Right ventricle myocardium inferior (tissue), 1 donor: ENCODE results near the gene PDE4DIP. TPM values are rescaled to one million over a fixed set of nuclear protein-coding genes. Genes with fewer than 3 reads are reported as not detected.
"Not testable (repeated sequence)": the region's sequence is repeated elsewhere in the genome, so short reads cannot be mapped to it uniquely, and the experiment has no call there.

Source experiments
- ATAC-seq: fragments of 200-7000 bp; cut with Tn5 transposase; one replicate; pipeline ENCODE4 v1.9.1; 2020; ENCODE audit warnings: mild to moderate bottlenecking, moderate library complexity
- DNase-seq: peaks from one replicate; pipeline ENCODE4 v3.0.0; 2021; ENCODE audit errors: missing footprints
- intact Hi-C: fragments of 100-400 bp; cut with DNase I; formaldehyde crosslinking; loops from one replicate; pipeline ENCODE4 v1.11.0; 2022
- total RNA-seq: library from RNA; stranded (reverse); fragmentation: NEBNext Ultra II Directional; extraction: Animal tissue kit (Norgen Biotek cat#: 25700); gene quantifications from one replicate; pipeline ENCODE4 v1.2.1, GENCODE V29; 2021
- donor health status: DM: no; HTN: yes; CAD: no; lungs with severe emphysema.

PDE4DIP gene
- total RNA-seq, 1 donor from 2014 or later = 1,846 TPM

DNA sequence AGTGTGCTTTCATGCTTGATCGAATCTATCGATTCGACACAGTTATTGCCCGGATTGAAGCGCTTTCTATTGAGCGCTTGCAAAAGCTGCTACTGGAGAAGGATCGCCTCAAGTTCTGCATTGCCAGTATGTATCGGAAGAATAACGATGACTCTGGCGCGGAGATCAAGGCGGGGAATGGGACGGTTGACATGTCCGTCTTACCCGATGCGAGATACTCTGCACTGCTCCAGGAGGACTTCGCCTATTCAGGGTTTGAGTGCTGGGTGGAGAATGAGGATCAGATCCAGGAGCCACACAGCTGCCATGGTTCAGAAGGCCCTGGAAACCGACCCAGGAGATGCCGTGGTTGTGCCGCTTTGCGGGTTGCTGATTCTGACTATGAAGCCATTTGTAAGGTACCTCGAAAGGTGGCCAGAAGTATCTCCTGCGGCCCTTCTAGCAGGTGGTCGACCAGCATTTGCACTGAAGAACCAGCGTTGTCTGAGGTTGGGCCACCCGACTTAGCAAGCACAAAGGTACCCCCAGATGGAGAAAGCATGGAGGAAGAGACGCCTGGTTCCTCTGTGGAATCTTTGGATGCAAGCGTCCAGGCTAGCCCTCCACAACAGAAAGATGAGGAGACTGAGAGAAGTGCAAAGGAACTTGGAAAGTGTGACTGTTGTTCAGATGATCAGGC lies 108.8 kb downstream of the PDE4DIP start:
- intact Hi-C loops, DNase-seq, ATAC-seq: not testable (repeated sequence)

DNA sequence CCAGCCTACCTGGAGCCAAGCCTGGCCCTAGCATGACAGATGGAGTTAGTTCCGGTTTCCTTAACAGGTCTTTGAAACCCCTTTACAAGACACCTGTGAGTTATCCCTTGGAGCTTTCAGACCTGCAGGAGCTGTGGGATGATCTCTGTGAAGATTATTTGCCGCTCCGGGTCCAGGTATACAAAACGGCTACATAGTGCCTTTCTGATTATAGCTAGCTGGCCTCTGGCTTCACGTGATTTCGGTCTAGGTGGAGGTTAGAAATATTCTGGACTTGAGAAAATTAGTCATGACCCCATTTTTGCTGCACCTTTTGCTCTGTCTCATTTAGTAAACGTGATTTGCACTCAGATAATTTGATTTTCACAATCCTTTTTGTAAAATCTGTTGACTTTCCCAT lies 109.5 kb downstream of the PDE4DIP start:
- ATAC-seq, DNase-seq, intact Hi-C loops: not testable (repeated sequence)

DNA sequence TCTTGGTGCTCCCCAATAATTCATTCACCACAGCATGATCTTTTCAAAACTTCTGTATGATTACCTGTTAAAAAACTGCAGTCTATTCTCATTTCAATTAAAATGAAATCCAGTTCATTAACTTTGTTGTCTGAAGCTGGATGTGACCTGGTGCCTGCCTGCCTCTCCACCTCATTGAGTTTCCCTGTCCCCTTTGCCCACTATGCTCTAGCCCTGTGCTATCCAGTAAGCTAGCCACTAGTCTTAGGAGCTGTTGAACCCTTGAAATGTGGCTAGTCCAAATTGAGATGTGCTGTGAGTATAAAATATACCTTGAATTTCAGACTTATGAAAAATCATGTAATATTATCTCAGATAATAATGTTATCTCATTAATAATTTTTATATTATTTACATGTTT lies 114.1 kb downstream of the PDE4DIP start:
- DNase-seq, intact Hi-C loops, ATAC-seq: not testable (repeated sequence)

DNA sequence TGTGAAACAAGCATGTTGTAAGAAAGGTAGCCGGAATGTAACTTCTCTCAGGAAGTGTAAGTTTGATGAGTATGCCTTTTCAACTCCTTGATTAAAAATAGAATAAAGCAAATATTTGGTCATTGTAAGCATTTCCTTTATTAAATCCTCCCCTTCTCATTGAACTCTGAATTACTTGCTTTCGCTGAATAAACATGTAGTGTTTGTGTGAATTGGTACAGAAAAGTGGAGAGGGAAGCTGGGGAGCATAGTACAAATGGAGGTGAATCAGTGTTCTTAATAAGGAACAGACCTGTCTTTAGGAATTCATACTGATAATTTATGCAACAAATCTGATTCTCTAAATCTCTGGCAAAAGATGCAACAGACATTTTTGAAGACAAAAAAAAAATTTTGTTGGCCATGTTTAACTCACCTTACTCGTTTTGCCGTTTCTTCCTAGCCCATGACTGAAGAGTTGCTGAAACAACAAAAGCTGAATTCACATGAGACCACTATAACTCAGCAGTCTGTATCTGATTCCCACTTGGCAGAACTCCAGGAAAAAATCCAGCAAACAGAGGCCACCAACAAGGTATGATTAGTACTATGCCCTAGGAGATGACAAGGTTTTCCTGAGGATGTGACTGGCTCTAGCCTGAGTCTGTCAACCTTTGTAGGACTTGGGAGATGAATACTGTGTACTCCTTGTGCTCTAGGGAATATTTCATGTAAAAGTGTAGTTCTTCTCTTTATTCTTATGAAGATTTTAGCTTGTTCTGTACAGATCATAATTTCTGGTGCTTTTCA lies 116.2 kb downstream of the PDE4DIP start:
- ATAC-seq, DNase-seq, intact Hi-C loops: not testable (repeated sequence)

DNA sequence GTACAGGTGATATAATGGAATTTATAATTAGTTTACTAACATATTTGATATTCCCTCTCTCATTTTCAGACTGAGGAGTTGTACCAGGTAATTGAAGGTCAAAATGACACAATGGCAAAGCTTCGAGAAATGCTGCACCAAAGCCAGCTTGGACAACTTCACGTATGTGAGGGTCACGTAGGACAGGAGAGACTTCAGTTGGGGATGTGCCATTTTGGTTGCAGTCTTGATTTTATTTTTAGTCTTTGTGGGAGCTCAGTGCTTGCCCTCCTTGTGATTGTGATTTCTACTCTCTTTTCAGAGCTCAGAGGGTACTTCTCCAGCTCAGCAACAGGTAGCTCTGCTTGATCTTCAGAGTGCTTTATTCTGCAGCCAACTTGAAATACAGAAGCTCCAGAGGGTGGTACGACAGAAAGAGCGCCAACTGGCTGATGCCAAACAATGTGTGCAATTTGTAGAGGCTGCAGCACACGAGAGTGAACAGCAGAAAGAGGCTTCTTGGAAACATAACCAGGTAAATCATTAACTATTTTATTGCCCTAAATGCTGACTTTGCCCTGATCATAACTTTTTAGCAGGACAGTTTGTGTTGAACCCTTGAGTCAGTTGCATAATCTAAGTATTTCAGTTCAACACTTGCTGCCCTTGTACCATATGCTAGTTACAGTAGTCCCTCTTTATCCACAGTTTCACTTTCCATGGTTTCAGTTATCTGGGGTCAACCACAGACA lies 118.1 kb downstream of the PDE4DIP start:
- ATAC-seq, DNase-seq, intact Hi-C loops: not testable (repeated sequence)

DNA sequence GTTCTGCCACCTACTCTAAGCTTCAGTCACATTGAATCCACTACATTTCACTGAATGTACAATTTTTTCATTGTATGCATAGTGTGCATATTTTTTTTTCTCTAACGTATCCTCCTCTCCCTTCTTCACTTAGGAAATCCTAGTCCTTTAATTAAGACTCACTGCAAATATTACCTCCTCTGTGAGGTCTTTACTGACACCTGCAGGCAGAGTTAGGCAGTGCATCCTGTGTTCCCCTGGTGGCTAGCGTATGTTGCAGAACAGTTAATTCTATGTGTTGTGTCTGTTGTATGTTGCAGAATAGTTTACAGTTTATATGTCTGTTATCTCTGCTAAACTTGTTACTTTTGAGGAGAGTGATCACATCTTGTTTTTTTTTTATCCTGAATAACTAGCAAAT lies 121.9 kb downstream of the PDE4DIP start:
- DNase-seq, intact Hi-C loops: not testable (repeated sequence)
- peak; percentile 75 for ATAC-seq

DNA sequence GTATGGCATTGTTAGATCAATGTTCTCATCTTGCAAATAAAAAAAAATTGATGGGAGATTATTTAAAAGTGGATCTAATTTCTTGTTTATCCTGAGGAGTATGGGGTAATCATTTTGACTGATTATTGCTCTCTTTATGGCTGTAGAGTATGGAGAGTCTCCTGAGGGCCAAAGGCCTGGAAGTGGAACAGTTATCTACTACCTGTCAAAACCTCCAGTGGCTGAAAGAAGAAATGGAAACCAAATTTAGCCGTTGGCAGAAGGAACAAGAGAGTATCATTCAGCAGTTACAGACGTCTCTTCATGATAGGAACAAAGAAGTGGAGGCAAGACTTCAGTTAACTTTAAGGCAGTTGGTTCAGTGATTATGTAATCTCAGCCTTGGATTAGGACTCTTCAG lies 123.4 kb downstream of the PDE4DIP start:
- intact Hi-C loops, DNase-seq: not testable (repeated sequence)
- peak; percentile 46 for ATAC-seq

DNA sequence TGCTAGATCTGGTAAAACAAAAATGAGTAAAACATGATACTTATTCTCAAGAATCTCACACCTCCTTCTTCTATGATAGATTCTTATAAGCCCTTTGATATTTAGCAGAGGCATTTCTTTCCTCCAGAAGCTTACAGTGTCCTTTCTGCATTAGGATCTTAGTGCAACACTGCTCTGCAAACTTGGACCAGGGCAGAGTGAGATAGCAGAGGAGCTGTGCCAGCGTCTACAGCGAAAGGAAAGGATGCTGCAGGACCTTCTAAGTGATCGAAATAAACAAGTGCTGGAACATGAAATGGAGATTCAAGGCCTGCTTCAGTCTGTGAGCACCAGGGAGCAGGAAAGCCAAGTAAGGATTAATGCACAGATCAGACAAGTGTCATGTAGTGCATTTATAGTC lies 124.5 kb downstream of the PDE4DIP start:
- ATAC-seq, intact Hi-C loops, DNase-seq: not testable (repeated sequence)

DNA sequence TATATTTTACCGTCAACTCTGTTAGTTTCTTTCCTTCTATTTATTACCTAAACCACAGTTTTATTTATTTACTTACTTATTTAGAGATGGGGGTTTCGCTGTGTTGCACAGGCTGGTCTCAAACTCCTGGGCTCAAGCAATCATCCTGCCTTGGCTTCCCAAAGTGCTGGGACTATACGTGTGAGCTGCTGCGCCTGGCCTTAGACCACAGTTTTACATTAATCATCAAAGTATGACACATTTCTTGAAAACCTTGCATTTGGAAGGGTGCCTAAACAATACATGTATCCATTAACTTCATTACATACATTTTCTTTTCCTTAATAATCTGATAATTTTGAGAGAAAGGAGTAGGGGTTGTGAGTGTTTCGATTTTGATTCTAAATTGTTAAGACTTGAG lies 124.9 kb downstream of the PDE4DIP start:
- intact Hi-C loops, ATAC-seq, DNase-seq: not testable (repeated sequence)

DNA sequence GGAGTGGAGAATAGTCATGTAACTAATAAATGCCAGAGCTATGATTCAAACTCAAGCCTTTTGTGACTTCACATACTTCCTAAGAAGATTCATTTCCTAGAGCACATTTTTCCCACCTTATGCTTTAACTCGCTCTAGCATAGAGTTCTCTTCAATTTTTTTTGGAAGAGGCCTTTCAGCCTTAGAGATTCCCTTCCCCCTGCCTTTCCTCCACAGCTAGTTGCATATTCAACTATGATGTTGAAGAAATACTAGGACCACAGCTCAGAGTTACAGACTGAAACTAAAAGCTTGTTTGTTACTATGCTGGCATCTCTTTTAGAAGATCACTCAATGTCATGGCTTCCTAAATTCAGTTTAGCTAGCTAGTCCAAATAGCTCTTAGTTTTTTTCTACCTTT lies 131.2 kb downstream of the PDE4DIP start:
- intact Hi-C loops, DNase-seq, ATAC-seq: not testable (repeated sequence)

DNA sequence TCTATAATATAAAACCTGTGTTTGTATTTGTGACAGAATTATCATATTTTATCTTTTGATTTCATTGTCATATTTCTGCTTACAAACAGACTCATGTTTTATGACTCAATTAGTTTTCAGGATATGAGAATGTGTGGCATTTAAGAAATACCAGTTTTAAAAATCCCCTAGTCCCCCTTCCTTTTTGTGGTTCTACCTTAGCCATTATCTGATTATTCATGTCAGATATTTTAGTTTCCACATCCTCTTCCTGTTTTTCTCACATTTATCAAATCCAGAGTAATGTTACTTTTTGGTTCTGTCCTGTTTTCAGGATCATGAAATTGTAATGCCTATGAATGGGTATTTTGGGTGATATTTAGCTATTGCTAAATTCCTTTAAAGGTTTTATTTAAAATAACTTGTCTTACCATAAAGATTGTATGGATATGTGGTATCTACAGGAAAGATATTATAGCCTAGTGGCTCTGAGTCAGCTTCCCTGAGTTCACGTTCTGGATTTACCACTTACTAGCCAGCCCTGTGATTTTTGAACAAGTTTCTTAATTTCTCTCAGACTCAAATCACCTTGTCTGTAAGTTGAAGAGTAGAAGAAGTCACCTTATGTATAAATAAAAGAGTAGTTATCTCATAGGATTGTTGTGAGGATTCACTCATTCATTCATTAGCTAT lies 131.8 kb downstream of the PDE4DIP start:
- DNase-seq, intact Hi-C loops, ATAC-seq: not testable (repeated sequence)

DNA sequence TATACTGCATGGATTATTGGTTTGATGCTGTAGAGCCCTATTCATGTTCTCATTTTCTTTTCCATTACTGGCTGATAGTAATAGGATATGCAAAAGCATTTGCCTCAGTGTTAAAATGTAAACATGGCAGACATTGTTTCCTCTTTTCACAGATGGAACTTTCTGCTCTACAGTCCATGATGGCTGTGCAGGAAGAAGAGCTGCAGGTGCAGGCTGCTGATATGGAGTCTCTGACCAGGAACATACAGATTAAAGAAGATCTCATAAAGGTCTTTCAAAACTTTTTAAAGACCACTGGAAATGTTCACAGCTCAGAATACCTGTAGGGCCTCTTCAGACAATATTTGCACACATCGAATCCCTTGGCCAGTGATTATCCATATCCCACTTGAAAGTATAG lies 133.6 kb downstream of the PDE4DIP start:
- intact Hi-C loops, DNase-seq, ATAC-seq: not testable (repeated sequence)

DNA sequence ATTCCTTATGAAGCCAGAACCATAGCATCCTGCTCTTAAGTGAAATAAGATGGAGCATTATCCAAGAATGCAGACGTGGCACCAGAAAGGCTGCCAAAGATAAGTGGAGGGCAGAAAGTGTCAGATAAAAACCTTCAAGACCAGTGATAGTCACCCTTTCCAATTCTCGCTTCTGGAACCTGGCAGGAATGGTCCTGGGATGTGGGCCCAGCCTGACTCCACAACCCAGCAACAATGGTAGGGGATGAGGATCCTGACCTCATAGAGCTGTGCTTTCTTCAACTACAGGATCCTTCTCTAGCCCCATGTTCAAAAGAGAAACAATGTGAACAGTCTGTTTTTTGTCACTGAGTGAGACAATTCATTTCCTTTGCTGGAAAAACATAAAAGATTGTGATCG lies 145.2 kb downstream of the PDE4DIP start:
- peak; percentile 58 for ATAC-seq
- intact Hi-C loops, DNase-seq: not testable (repeated sequence)

DNA sequence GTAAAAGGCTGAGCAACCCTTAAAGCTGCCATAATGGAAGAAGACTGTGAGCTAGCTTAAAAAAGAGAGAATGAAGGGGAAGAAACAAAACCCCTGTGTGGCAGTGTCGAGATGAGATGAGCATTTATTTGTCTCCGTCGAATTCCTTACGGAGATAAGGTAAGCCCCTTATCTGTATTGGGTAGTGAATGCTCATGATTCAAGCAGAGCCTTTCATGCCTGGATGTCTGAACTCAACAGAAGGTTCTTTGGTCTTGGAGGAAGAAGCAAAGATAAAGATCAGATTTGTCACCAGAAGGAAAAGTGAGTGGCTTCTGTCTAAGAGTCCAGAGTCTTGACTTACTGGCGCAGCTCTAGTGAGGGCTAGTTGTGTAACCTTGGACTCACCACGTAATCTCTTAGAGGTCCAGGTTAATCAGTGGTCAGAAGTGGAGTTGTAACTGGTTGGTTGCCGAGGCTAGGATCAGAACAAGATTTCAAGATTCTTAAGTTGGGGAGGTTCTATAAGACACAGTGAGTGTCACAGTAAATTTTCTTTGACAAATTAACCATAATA lies 146.1 kb downstream of the PDE4DIP start:
- intact Hi-C loops, ATAC-seq, DNase-seq: not testable (repeated sequence)

DNA sequence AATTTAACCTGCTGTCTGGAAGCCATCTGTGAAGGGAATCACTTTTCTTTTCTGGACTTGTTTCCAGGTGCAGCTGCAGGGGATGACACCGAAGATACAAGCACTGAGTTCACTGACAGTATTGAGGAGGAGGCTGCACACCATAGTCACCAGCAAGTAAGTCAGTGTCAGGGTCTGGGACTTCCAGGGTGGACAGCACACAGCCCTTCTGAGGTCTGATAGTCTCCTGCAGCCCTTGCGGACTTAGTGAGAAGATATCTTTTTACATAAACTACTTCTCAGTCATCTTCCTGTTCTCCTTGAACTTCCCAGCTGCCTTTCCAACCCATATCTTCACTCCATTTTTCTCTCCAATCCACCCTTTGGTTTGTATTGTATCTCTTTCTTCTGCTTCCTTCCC lies 147.6 kb downstream of the PDE4DIP start:
- ATAC-seq, DNase-seq, intact Hi-C loops: not testable (repeated sequence)

DNA sequence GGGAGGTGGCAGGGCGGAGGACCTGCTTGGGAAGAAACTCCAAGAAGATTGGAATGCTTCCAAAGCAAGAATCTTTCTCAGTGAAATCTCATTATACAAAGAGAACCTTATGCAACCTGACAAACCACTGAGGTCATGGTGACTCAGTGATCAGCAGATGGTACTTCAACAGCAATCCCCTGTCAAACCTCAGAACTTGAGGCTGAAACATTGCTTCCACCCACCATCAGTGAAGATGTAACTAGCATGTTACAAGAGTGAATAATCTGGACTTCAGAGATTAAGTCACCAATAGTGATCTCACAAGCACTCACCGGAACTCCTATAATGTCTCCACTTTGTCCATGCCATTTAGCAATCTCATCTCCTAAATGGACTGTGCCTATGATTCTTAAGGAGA lies 148.1 kb downstream of the PDE4DIP start:
- DNase-seq, intact Hi-C loops, ATAC-seq: not testable (repeated sequence)

DNA sequence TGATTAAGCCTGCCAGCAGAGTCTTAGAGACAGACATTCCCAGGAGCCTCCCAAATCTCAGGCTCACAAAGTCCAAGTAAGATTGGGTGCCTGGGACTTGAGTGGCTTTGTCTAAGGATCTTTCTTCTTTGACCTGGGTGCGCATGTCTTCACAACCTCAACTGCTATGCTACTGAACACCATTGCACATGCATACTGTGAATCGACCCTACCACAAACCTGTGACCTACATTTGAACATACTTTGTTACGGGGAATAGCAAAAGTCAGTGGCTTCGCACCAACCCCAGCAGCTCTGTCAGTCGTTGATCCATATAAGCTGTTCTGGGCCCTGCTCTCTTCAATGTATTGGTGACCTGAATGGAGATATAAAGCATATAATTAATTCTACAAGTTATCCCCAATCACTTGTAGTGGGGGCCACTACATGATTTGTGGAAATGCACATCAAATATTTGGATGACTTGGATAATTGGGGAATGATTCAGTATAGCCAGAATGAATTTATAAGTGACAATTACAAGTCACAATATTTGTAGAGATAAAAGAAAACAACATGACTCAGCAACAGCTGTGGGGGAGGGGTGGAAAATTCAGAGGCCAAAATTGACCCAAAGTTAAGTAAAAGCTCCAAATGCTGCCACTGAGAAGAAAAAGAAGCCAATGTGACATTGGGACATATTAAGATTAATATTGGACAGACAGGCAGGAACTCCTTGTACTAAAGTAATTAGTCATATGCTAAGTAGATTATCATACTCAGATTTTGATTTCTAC lies 152.4 kb downstream of the PDE4DIP start:
- DNase-seq = peak; percentile 41
- ATAC-seq, intact Hi-C loops: not testable (repeated sequence)
